ENCODE results near the gene RALGAPA1.

DNA sequence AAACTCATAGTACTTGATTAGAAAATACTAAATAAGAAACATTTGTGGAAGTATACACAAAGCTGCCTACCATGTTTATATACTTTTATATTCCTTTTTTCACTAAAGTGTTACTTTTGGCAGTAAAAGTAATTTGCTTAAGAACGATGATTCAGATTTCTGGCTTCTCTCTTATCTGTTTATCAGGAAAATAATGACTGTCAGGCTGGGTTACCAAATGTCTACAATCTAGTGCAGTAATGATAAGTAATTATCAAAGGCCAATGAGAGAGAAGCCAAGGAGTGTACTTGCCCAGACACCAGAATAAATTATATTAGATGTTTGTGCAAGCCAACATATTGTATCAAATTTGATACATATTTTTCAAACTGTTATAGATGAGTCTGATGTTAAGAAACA is 113.4 kb downstream of the RALGAPA1 start:
- TF ChIP-seq, protein P1, sequence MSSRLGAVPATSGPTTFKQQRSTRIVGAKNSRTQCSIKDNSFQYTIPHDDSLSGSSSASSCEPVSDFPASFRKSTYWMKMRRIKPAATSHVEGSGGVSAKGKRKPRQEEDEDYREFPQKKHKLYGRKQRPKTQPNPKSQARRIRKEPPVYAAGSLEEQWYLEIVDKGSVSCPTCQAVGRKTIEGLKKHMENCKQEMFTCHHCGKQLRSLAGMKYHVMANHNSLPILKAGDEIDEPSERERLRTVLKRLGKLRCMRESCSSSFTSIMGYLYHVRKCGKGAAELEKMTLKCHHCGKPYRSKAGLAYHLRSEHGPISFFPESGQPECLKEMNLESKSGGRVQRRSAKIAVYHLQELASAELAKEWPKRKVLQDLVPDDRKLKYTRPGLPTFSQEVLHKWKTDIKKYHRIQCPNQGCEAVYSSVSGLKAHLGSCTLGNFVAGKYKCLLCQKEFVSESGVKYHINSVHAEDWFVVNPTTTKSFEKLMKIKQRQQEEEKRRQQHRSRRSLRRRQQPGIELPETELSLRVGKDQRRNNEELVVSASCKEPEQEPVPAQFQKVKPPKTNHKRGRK (CRISPR knock-in tag; IDR thresholded peaks at IDR 0.05; ENCODE audit: borderline replicate concordance), result no peak
- TF ChIP-seq FOXK1 (CRISPR knock-in tag; IDR thresholded peaks at IDR 0.05), result no peak
- TF ChIP-seq, protein P2, sequence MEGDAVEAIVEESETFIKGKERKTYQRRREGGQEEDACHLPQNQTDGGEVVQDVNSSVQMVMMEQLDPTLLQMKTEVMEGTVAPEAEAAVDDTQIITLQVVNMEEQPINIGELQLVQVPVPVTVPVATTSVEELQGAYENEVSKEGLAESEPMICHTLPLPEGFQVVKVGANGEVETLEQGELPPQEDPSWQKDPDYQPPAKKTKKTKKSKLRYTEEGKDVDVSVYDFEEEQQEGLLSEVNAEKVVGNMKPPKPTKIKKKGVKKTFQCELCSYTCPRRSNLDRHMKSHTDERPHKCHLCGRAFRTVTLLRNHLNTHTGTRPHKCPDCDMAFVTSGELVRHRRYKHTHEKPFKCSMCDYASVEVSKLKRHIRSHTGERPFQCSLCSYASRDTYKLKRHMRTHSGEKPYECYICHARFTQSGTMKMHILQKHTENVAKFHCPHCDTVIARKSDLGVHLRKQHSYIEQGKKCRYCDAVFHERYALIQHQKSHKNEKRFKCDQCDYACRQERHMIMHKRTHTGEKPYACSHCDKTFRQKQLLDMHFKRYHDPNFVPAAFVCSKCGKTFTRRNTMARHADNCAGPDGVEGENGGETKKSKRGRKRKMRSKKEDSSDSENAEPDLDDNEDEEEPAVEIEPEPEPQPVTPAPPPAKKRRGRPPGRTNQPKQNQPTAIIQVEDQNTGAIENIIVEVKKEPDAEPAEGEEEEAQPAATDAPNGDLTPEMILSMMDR (IDR thresholded peaks at IDR 0.05), result no peak

Data from WTC11 (cell line).